ENCODE data around the gene NEIL1.

Gene NEIL1

DNA sequence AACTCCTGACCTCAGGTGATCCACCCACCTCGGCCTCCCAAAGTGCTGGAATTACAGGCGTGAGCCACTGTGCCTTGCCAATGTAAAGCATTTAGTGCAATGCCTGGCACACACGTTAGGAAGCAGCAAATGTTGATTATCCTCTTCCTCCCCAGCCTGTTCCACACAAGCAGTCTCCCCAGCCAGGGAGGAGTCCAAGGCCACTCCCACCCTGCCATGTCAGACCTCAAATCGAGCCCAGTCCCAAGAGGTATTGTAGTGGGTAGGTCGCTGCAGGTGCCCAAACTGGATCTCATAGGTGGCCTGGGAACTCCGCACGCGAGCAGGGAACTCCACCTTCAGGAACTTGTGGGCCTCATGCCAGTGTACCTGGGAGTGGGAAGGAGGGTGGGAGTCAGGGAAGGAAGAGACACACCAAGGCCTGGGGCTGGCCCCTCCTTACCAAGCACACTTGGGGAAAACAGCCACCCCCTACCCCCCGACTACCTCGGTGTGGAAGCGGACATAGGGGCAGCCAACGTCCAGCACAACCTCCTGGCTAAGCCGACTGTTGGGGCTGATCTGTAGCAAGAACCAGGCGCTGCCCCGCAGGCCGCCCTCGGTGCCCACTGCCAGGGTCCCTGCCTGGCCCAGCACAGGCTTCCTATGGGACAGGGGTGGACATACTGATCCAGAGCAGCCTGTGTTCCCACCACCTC is 11.3 kb downstream of the NEIL1 start:
- TF ChIP-seq, protein P1, sequence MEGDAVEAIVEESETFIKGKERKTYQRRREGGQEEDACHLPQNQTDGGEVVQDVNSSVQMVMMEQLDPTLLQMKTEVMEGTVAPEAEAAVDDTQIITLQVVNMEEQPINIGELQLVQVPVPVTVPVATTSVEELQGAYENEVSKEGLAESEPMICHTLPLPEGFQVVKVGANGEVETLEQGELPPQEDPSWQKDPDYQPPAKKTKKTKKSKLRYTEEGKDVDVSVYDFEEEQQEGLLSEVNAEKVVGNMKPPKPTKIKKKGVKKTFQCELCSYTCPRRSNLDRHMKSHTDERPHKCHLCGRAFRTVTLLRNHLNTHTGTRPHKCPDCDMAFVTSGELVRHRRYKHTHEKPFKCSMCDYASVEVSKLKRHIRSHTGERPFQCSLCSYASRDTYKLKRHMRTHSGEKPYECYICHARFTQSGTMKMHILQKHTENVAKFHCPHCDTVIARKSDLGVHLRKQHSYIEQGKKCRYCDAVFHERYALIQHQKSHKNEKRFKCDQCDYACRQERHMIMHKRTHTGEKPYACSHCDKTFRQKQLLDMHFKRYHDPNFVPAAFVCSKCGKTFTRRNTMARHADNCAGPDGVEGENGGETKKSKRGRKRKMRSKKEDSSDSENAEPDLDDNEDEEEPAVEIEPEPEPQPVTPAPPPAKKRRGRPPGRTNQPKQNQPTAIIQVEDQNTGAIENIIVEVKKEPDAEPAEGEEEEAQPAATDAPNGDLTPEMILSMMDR (IDR thresholded peaks at IDR 0.05): no peak
- no peak overlapping the region for H3K27ac ChIP-seq
- H3K4me3 ChIP-seq (ENCODE audit: low read depth in 1 of 2, low read length in 1 of 2): no peak overlapping the region
- no peaks in the 10 kb centered on the region for H3K9me3 ChIP-seq
- peaks cover 94% of the 10 kb centered on the region for H3K36me3 ChIP-seq
- no peaks in the 10 kb centered on the region for H3K4me1 ChIP-seq (ENCODE audit: control insufficient read depth in 1 of 2, insufficient read depth in 1 of 2, low read depth in 1 of 2, low read length in 1 of 2)
- no peaks in the 10 kb centered on the region for H3K27me3 ChIP-seq

- no peak overlapping the region for H3K4me3 ChIP-seq (ENCODE audit: low read depth in 1 of 2, low read length in 1 of 2)
- H3K9me3 ChIP-seq: no peaks in the 10 kb centered on the region
- H3K36me3 ChIP-seq: peaks cover 97% of the 10 kb centered on the region
- no peaks in the 10 kb centered on the region for H3K4me1 ChIP-seq (ENCODE audit: control insufficient read depth in 1 of 2, insufficient read depth in 1 of 2, low read depth in 1 of 2, low read length in 1 of 2)
- no peaks in the 10 kb centered on the region for H3K27me3 ChIP-seq
- H3K27ac ChIP-seq: no peak overlapping the region
- TF ChIP-seq, protein P1 (IDR thresholded peaks at IDR 0.05): no peak
Observed at GRCh38 chr15:75358771-75359536, 12.1 kb downstream of the NEIL1 start.

DNA sequence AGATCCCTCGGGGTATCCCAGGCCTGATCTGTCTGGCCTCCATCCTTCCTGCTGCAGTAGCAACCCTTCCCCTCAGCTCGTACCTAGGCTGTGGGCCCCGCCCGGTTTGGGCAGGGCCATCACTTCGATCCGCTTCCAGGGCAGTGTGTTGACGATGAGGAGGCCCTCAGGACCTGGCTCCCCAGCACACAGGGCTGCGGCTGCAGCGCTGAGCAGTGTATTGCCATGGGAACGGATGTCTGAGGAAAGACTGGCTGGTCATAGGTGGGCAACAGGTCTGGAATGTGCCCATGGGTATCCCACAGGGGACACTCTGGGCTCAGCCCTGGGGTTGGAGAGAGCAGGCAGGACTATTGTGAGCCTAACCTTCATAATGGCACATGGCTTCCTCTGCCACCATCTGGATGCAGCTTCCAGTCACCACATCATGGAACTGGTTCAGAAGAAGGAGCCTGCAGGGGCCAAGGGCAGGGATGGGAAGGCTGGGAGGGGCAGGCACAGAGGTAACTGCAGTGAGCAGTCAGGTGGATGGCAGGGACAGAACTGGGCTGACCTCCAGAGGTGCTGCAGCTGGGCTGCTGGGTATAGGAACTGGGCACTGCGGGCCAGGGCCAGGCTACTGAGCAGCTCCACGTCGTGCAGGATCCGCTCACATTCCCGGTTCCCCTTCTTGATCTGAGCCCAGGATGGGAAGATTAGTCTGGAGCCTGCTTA is 12.9 kb downstream of the NEIL1 start:
- Histone ChIP-seq H3K36me3 (peaks cover 97% of the 10 kb centered on the region), H3K27me3 (no peaks in the 10 kb centered on the region), H3K27ac (no peak overlapping the region), H3K9me3 (no peaks in the 10 kb centered on the region), H3K4me1 (ENCODE audit: control insufficient read depth in 1 of 2, insufficient read depth in 1 of 2, low read depth in 1 of 2, low read length in 1 of 2) (no peaks in the 10 kb centered on the region), H3K4me3 (ENCODE audit: low read depth in 1 of 2, low read length in 1 of 2) (no peak overlapping the region)
- TF ChIP-seq, protein P1 (IDR thresholded peaks at IDR 0.05): no peak

GRCh38 chr15:75360391-75360790 is 13.6 kb downstream of the NEIL1 start:
- H3K27ac ChIP-seq: no peak overlapping the region
- TF ChIP-seq, protein P1 (IDR thresholded peaks at IDR 0.05): no peak
- H3K4me1 ChIP-seq (ENCODE audit: control insufficient read depth in 1 of 2, insufficient read depth in 1 of 2, low read depth in 1 of 2, low read length in 1 of 2): no peaks in the 10 kb centered on the region
- peaks cover 97% of the 10 kb centered on the region for H3K36me3 ChIP-seq
- H3K4me3 ChIP-seq (ENCODE audit: low read depth in 1 of 2, low read length in 1 of 2): no peak overlapping the region
- no peaks in the 10 kb centered on the region for H3K27me3 ChIP-seq
- H3K9me3 ChIP-seq: no peaks in the 10 kb centered on the region

- TF ChIP-seq, protein P1 (IDR thresholded peaks at IDR 0.05): no peak
- peaks cover 94% of the 10 kb centered on the region for H3K36me3 ChIP-seq
Observed at GRCh38 chr15:75360856-75361255, 14.0 kb downstream of the NEIL1 start.

More at GRCh38 chr15:75360856-75361255, 14.0 kb downstream of the NEIL1 start:
- Histone ChIP-seq H3K9me3 (no peaks in the 10 kb centered on the region), H3K27me3 (no peaks in the 10 kb centered on the region), H3K4me1 (ENCODE audit: control insufficient read depth in 1 of 2, insufficient read depth in 1 of 2, low read depth in 1 of 2, low read length in 1 of 2) (no peaks in the 10 kb centered on the region), H3K4me3 (ENCODE audit: low read depth in 1 of 2, low read length in 1 of 2) (no peak overlapping the region), H3K27ac (no peak overlapping the region)
